GM12878 (cell line): ENCODE results near the gene CHAD.

Experiments
- ATF7 ChIP-seq: fragments of 450-650 bp; IDR thresholded peaks from 2 replicates; pipeline ENCODE4 v1.6.1; 2016; ENCODE audit warnings: low read depth, mild to moderate bottlenecking
- CTCF ChIP-seq, 3 experiments: IDR thresholded peaks in 2 of 3; conservative IDR thresholded peaks in 1 of 3; 2 replicates each; pipeline ENCODE4 v1.5.1; 2011; ENCODE audit warnings: low read depth in 3 of 3, low read length in 3 of 3, mild to moderate bottlenecking in 3 of 3, control low read depth in 2 of 3, moderate library complexity in 2 of 3, inconsistent platforms in 1 of 3, mixed read lengths in 1 of 3; ENCODE audit not compliant: control insufficient read depth in 2 of 3, insufficient read depth in 1 of 3; ENCODE audit errors: extremely low read depth in 1 of 3
- EP300 ChIP-seq, 2 experiments: fragments of 150-350 bp in 1 of 2; IDR thresholded peaks; 2 replicates each; pipeline ENCODE4 v1.6.1; 2011 to 2012; ENCODE audit warnings: low read depth in 2 of 2, low read length in 2 of 2, borderline replicate concordance in 1 of 2, improper control_type of control experiment in 1 of 2, inconsistent platforms in 1 of 2; ENCODE audit not compliant: control insufficient read depth in 1 of 2
- FOXK2 ChIP-seq: fragments of 450-650 bp; IDR thresholded peaks from 2 replicates; pipeline ENCODE4 v1.6.1; 2017; ENCODE audit warnings: mild to moderate bottlenecking, moderate library complexity
- NR2C2 ChIP-seq: IDR thresholded peaks from 2 replicates; pipeline ENCODE4 v1.6.1; 2011; ENCODE audit warnings: borderline replicate concordance, low read depth; ENCODE audit not compliant: control insufficient read depth, insufficient read length
- POLR2A ChIP-seq: IDR thresholded peaks from 2 replicates; pipeline ENCODE4 v1.6.1; 2011; ENCODE audit warnings: low read depth, mild to moderate bottlenecking, low read length
- POLR2AphosphoS5 ChIP-seq: IDR thresholded peaks from 2 replicates; pipeline ENCODE4 v1.6.1; 2011; ENCODE audit warnings: mild to moderate bottlenecking, low read length, inconsistent platforms
- RCOR1 ChIP-seq: conservative IDR thresholded peaks from 2 replicates; pipeline ENCODE4 v1.6.1; 2012; ENCODE audit warnings: low read depth, low read length, improper control_type of control experiment
- RELA ChIP-seq: fragments of 450-650 bp; IDR thresholded peaks from 2 replicates; pipeline ENCODE4 v1.8.0; 2014; ENCODE audit warnings: borderline replicate concordance; ENCODE audit not compliant: partially characterized antibody
- RFX5 ChIP-seq: IDR thresholded peaks from 2 replicates; pipeline ENCODE4 v1.6.1; 2011; ENCODE audit warnings: low read depth, low read length, improper control_type of control experiment
- SMAD1 ChIP-seq: fragments of 450-650 bp; IDR thresholded peaks from 2 replicates; pipeline ENCODE4 v1.6.1; 2018; ENCODE audit warnings: mild to moderate bottlenecking, low read depth; ENCODE audit not compliant: partially characterized antibody
- TF ChIP-seq, protein P1 (sequence below): fragments of 450-650 bp; formaldehyde crosslinking; IDR thresholded peaks from 2 replicates; pipeline ENCODE4 v1.4.0; 2022; ENCODE audit warnings: mild to moderate bottlenecking, moderate library complexity
- TF ChIP-seq, protein P2 (sequence below): IDR thresholded peaks from 2 replicates; pipeline ENCODE4 v1.6.1; 2011; ENCODE audit warnings: low read depth, mild to moderate bottlenecking, low read length, moderate library complexity, borderline replicate concordance; ENCODE audit errors: extremely low read depth
- TF ChIP-seq, protein P3 (sequence below): fragments of 450-650 bp; IDR thresholded peaks from 2 replicates; pipeline ENCODE4 v1.6.1; 2014; ENCODE audit warnings: mild to moderate bottlenecking

DNA sequence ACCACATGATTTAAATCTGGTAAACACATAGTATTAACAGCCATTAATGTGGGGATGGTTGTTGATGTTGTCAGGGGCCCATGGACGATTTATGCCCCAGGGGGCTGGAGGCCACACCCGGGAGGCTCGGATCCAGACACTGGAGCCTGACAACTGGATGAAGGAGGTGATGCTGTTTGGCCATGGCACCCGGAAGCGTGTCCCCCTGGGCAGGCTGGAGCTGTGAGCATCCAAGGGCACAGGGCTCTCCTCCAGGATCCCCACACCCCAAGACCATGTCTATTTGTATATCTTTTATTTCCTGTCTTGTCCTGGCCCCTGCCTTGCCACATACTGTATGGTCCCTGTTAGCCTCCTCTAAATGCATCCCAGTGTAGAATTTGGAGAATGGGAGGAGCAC lies 14.6 kb upstream of the CHAD start:
- TF ChIP-seq SMAD1 (no peak), POLR2A (no peak), CTCF (IDR thresholded peaks at IDR 0.05 in 2 of 3, conservative IDR thresholded peaks at IDR 0.05 in 1 of 3; ENCODE audit: control insufficient read depth in 2 of 3, extremely low read depth in 1 of 3, insufficient read depth in 1 of 3, low read depth in 3 of 3, low read length in 3 of 3) (no peak), FOXK2 (no peak), RELA (no peak), ATF7 (no peak), NR2C2 (no peak), RCOR1 (no peak), EP300 (IDR thresholded peaks at IDR 0.05; ENCODE audit: borderline replicate concordance in 1 of 2, control insufficient read depth in 1 of 2, low read depth in 2 of 2, low read length in 2 of 2) (no peak), POLR2AphosphoS5 (no peak), RFX5 (no peak)
- TF ChIP-seq, protein P1, sequence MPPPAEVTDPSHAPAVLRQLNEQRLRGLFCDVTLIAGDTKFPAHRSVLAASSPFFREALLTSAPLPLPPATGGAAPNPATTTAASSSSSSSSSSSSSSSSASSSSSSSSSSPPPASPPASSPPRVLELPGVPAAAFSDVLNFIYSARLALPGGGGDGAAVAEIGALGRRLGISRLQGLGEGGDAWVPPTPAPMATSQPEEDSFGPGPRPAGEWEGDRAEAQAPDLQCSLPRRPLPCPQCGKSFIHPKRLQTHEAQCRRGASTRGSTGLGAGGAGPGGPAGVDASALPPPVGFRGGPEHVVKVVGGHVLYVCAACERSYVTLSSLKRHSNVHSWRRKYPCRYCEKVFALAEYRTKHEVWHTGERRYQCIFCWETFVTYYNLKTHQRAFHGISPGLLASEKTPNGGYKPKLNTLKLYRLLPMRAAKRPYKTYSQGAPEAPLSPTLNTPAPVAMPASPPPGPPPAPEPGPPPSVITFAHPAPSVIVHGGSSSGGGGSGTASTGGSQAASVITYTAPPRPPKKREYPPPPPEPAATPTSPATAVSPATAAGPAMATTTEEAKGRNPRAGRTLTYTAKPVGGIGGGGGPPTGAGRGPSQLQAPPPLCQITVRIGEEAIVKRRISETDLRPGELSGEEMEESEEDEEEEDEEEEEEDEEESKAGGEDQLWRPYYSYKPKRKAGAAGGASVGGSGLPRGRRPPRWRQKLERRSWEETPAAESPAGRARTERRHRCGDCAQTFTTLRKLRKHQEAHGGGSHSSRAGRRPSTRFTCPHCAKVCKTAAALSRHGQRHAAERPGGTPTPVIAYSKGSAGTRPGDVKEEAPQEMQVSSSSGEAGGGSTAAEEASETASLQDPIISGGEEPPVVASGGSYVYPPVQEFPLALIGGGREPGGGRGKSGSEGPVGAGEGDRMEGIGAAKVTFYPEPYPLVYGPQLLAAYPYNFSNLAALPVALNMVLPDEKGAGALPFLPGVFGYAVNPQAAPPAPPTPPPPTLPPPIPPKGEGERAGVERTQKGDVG (CRISPR knock-in tag): no peak
- TF ChIP-seq, protein P2, sequence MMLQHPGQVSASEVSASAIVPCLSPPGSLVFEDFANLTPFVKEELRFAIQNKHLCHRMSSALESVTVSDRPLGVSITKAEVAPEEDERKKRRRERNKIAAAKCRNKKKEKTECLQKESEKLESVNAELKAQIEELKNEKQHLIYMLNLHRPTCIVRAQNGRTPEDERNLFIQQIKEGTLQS: no peak
- TF ChIP-seq, protein P3, sequence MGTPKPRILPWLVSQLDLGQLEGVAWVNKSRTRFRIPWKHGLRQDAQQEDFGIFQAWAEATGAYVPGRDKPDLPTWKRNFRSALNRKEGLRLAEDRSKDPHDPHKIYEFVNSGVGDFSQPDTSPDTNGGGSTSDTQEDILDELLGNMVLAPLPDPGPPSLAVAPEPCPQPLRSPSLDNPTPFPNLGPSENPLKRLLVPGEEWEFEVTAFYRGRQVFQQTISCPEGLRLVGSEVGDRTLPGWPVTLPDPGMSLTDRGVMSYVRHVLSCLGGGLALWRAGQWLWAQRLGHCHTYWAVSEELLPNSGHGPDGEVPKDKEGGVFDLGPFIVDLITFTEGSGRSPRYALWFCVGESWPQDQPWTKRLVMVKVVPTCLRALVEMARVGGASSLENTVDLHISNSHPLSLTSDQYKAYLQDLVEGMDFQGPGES: no peak
